Smooth muscle cell (in vitro differentiated cells): ENCODE data around the gene ILK. TPM values are rescaled to one million over a fixed set of nuclear protein-coding genes. Genes with fewer than 3 reads are reported as not detected.

Experiments used
- DNase-seq: peaks from one replicate; lab custom pipeline; 2025; ENCODE audit not compliant: unreplicated experiment; lab: John Stamatoyannopoulos, UW
- H2AFZ ChIP-seq: fragments of 200-600 bp; sonication (generic); 2 replicates; pipeline ENCODE4 v1.6.0; 2016; ENCODE audit warnings: antibody characterized with exemption, low read depth, mild to moderate bottlenecking
- H3F3A ChIP-seq: fragments of 200-600 bp; sonication (generic); 2 replicates; pipeline ENCODE4 v1.6.0; 2017; ENCODE audit warnings: antibody characterized with exemption, low read depth
- H3K27ac ChIP-seq: fragments of 200-600 bp; sonication (generic); 2 replicates; pipeline ENCODE4 v1.5.1; 2016; ENCODE audit warnings: low read depth, mild to moderate bottlenecking
- H3K27me3 ChIP-seq: fragments of 200-600 bp; sonication (generic); 2 replicates; pipeline ENCODE4 v1.6.1; 2016; ENCODE audit warnings: low read depth, mild to moderate bottlenecking
- H3K36me3 ChIP-seq: fragments of 200-600 bp; sonication (generic); 2 replicates; pipeline ENCODE4 v1.5.1; 2016; ENCODE audit warnings: low read depth
- H3K4me1 ChIP-seq: fragments of 200-600 bp; sonication (generic); 2 replicates; pipeline ENCODE4 v1.5.1; 2016; ENCODE audit warnings: low read depth
- H3K4me2 ChIP-seq: fragments of 200-600 bp; sonication (generic); 2 replicates; pipeline ENCODE4 v1.6.0; 2016; ENCODE audit warnings: mild to moderate bottlenecking
- H3K4me3 ChIP-seq: fragments of 200-600 bp; sonication (generic); 2 replicates; pipeline ENCODE4 v1.5.1; 2016; ENCODE audit warnings: mild to moderate bottlenecking
- H3K79me2 ChIP-seq: fragments of 200-600 bp; sonication (generic); 2 replicates; pipeline ENCODE4 v1.6.0; 2016; ENCODE audit warnings: low read depth, mild to moderate bottlenecking
- H3K9ac ChIP-seq: fragments of 200-600 bp; sonication (generic); 2 replicates; pipeline ENCODE4 v1.6.0; 2016; ENCODE audit warnings: low read depth
- H3K9me3 ChIP-seq: fragments of 200-600 bp; sonication (generic); replicated peaks from 2 replicates; pipeline ENCODE4 v1.5.1; 2016; ENCODE audit warnings: low read depth
- H4K20me1 ChIP-seq: fragments of 200-600 bp; sonication (generic); 2 replicates; pipeline ENCODE4 v1.6.0; 2016; ENCODE audit warnings: low read depth
- WGBS: methylation state at CpG from one replicate; pipeline ENCODE4 v1.1.7; 2016; ENCODE audit warnings: low lambda C conversion rate; 5-methylcytosine and 5-hydroxymethylcytosine counted together
- polyA plus RNA-seq: library from polyadenylated mRNA; unstranded; fragments of >200 nt; fragmentation: Nextera tagmentation; extraction: Ambion mirVana; gene quantifications from 2 replicates; pipeline ENCODE4 v1.2.1, GENCODE V29; 2016
- total RNA-seq: library from RNA; depleted of rRNA; stranded (reverse); fragments of >200 nt; gene quantifications from 2 replicates; pipeline ENCODE4 v1.2.3, GENCODE V29; 2014
- TF ChIP-seq, protein P1 (sequence below): fragments of 200-600 bp; sonication (generic); IDR thresholded peaks from 2 replicates; pipeline ENCODE4 v1.5.1; 2017; ENCODE audit warnings: borderline replicate concordance, mild to moderate bottlenecking, antibody characterized with exemption; ENCODE audit not compliant: insufficient read depth, poor library complexity, severe bottlenecking

Gene ILK
- total and polyA plus RNA-seq, 2 experiments from 2014 or later, result 138 to 236 TPM

DNA sequence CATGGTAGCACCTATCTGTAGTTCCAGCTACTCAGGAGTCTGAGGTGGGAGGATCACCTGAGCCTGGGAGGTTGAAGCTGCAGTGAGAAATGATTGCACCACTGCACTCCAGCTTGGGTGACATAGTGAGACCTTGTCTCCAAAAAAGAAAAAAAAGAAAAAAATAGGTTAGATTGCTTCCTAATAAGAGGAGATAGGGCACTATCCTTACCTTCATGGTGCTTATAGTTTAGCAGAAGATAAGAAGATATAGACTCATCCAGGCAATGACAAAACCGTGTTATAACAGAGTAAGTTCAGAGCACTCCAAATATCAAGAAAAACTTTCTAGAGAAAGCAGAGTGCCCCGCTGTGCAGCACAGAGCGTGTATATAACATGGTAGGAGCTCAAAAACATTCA is 42.3 kb upstream of the ILK start:
- TF ChIP-seq, protein P1, sequence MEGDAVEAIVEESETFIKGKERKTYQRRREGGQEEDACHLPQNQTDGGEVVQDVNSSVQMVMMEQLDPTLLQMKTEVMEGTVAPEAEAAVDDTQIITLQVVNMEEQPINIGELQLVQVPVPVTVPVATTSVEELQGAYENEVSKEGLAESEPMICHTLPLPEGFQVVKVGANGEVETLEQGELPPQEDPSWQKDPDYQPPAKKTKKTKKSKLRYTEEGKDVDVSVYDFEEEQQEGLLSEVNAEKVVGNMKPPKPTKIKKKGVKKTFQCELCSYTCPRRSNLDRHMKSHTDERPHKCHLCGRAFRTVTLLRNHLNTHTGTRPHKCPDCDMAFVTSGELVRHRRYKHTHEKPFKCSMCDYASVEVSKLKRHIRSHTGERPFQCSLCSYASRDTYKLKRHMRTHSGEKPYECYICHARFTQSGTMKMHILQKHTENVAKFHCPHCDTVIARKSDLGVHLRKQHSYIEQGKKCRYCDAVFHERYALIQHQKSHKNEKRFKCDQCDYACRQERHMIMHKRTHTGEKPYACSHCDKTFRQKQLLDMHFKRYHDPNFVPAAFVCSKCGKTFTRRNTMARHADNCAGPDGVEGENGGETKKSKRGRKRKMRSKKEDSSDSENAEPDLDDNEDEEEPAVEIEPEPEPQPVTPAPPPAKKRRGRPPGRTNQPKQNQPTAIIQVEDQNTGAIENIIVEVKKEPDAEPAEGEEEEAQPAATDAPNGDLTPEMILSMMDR, result no peak
- H4K20me1 ChIP-seq, result no peaks in the 10 kb centered on the region
- H3F3A ChIP-seq, result no peaks in the 10 kb centered on the region
- H3K79me2 ChIP-seq, result no peaks in the 10 kb centered on the region
- H3K4me3 ChIP-seq, result no peak overlapping the region
- H3K9ac ChIP-seq, result no peak overlapping the region
- no peaks in the 10 kb centered on the region for H3K27me3 ChIP-seq
- H3K36me3 ChIP-seq, result no peaks in the 10 kb centered on the region
- no peaks in the 10 kb centered on the region for H3K9me3 ChIP-seq
- H3K4me2 ChIP-seq, result no peak overlapping the region
- H2AFZ ChIP-seq, result no peak overlapping the region
- no peak overlapping the region for H3K27ac ChIP-seq
- DNase-seq, result no peak
- no peaks in the 10 kb centered on the region for H3K4me1 ChIP-seq
- 98% methylated on average over 3 of the region's 3 CpGs for WGBS

DNA sequence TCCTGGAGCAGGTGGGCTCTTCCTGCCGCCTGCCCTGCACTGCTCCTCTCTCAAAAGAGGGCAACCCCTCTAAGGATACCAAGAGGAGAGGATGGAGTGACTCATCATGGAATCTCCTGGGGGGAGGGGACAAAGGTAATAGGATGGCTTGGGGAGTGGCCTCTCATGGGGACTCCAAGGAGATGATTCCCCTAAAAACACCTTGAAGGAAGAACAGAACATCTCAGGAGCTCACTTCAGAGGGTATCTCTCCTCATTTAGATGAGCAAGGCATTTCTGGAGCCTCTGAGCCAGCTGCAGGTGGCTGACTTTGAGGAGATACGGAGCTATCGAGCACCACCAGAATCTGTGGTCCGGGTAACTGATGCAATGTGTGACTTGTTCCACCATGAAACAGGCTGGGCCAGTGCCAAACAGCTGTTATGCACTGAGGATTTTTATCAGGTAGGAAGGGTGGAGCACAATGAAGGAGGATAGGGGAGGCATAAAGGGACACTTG is 40.4 kb upstream of the ILK start:
- Histone ChIP-seq H3K9me3 (no peaks in the 10 kb centered on the region), H3K4me3 (no peak overlapping the region), H3K4me1 (no peaks in the 10 kb centered on the region), H3K79me2 (no peaks in the 10 kb centered on the region), H3F3A (no peaks in the 10 kb centered on the region), H2AFZ (no peak overlapping the region), H3K27me3 (no peaks in the 10 kb centered on the region), H4K20me1 (no peaks in the 10 kb centered on the region), H3K9ac (no peak overlapping the region), H3K4me2 (no peak overlapping the region), H3K36me3 (no peaks in the 10 kb centered on the region), H3K27ac (no peak overlapping the region)
- no peak for DNase-seq
- TF ChIP-seq, protein P1, result no peak
- WGBS, result 93% methylated on average over 4 of the region's 4 CpGs

DNA sequence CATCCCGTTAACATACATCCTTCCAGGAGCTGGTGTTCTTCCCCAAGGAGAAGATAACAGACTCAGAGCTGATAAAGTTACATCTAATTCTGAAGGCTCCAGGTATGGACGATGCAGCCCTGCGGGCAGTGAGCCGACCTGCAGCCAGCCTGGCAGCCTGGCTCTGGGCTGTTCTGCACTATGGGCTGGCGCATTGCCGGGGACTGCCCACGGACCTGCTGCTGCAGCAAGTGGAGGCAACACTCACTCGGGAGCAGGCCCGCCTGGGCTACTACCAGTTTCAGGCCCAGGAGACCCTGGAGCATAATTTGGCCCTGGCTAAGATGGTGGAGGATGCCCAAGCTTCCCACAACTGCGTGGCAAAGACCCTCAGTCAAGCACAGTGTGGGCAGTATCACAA is 39.9 kb upstream of the ILK start:
- Histone ChIP-seq H3K4me1 (no peaks in the 10 kb centered on the region), H3K27me3 (no peaks in the 10 kb centered on the region), H3K9ac (no peak overlapping the region), H3K4me2 (no peak overlapping the region), H3K36me3 (no peaks in the 10 kb centered on the region), H4K20me1 (no peaks in the 10 kb centered on the region), H3K4me3 (no peak overlapping the region), H2AFZ (no peak overlapping the region), H3K79me2 (no peaks in the 10 kb centered on the region), H3F3A (no peaks in the 10 kb centered on the region), H3K9me3 (no peaks in the 10 kb centered on the region), H3K27ac (no peak overlapping the region)
- TF ChIP-seq, protein P1, result no peak
- whole genome bisulfite sequencing, result 90% methylated on average over 10 of the region's 10 CpGs
- no peak for DNase-seq

DNA sequence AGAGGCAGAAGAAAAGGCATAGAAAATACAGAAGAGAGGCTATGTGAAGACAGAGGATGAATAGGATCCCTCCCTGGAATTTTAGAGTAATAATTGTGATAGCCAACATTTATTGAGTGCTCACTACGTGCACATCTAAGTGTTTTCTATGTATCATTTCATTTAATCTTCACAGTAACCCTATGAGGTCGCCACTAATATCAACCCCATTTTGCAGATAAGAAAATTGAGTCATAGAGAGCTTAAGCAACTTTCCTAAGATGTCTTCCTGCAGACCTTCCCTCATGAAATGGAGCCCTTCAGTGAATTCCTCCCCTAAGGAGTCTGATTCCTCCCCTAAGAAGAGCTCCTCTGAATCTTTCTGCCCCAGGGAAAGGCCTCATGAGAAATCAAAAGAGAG is 38.2 kb upstream of the ILK start:
- Histone ChIP-seq H3K4me2 (no peak overlapping the region), H3K4me1 (no peaks in the 10 kb centered on the region), H3K4me3 (no peak overlapping the region), H3K27me3 (no peaks in the 10 kb centered on the region), H3K79me2 (no peaks in the 10 kb centered on the region), H3K27ac (no peak overlapping the region), H3K9me3 (no peaks in the 10 kb centered on the region), H2AFZ (no peak overlapping the region), H3F3A (no peaks in the 10 kb centered on the region), H4K20me1 (no peaks in the 10 kb centered on the region), H3K9ac (no peak overlapping the region), H3K36me3 (no peaks in the 10 kb centered on the region)
- DNase-seq, result no peak
- TF ChIP-seq, protein P1, result no peak
- 68% methylated on average over 2 of the region's 2 CpGs for WGBS
